Muscle layer of duodenum (tissue), 2 donors: Measurements from ENCODE around the gene ATP5F1D.

ENCODE experiments used
- H3K27ac ChIP-seq: one replicate; pipeline ENCODE4 v1.7.0; 2013; ENCODE audit warnings: mild to moderate bottlenecking, low read length
- H3K27me3 ChIP-seq: one replicate; pipeline ENCODE4 v1.7.0; 2013; ENCODE audit warnings: low read depth, mild to moderate bottlenecking, control low read depth, low read length
- H3K36me3 ChIP-seq, 2 donors: one replicate each; pipeline ENCODE4 v1.7.0; 2013; ENCODE audit warnings: low read length in 2 of 2, control low read depth in 1 of 2, mild to moderate bottlenecking in 1 of 2; ENCODE audit not compliant: insufficient read depth in 2 of 2, control insufficient read depth in 1 of 2
- H3K4me1 ChIP-seq, 2 donors: one replicate each; pipeline ENCODE4 v1.7.0; 2013; ENCODE audit warnings: low read length in 2 of 2, mild to moderate bottlenecking in 2 of 2, control low read depth in 1 of 2, moderate library complexity in 1 of 2; ENCODE audit not compliant: insufficient read depth in 2 of 2, control insufficient read depth in 1 of 2
- H3K4me3 ChIP-seq, 2 donors: one replicate each; pipeline ENCODE4 v1.7.0; 2013; ENCODE audit warnings: low read length in 2 of 2, low read depth in 1 of 2, mild to moderate bottlenecking in 1 of 2
- H3K9me3 ChIP-seq, 2 donors: one replicate each; pipeline ENCODE4 v1.7.0; 2013; ENCODE audit warnings: low read length in 2 of 2, control low read depth in 1 of 2, mild to moderate bottlenecking in 1 of 2; ENCODE audit not compliant: control insufficient read depth in 1 of 2
- donor health status: healthy.

The ATP5F1D gene

GRCh38 chr19:1251330-1252220, 10.0 kb downstream of the ATP5F1D start:
- Histone ChIP-seq H3K4me3 (peak overlapping the region; percentile 77 to 93), H3K27ac (peak overlapping the region; percentile 92), H3K27me3 (no peaks in the 10 kb centered on the region), H3K4me1 (peaks cover 6 to 37% of the 10 kb centered on the region in 2 donors), H3K36me3 (peaks cover 26 to 39% of the 10 kb centered on the region in 2 donors), H3K9me3 (no peaks in the 10 kb centered on the region)

GRCh38 chr19:1252221-1252820, 10.8 kb downstream of the ATP5F1D start:
- peaks cover 28 to 46% of the 10 kb centered on the region in 2 donors for H3K36me3 ChIP-seq
- H3K27me3 ChIP-seq = no peaks in the 10 kb centered on the region
- H3K4me3 ChIP-seq = peak overlapping the region; percentile 77 to 93
- peak overlapping the region; percentile 92 for H3K27ac ChIP-seq
- peaks cover 6 to 42% of the 10 kb centered on the region in 2 donors for H3K4me1 ChIP-seq
- H3K9me3 ChIP-seq = no peaks in the 10 kb centered on the region

- peaks cover 6 to 44% of the 10 kb centered on the region in 2 donors for H3K4me1 ChIP-seq
- peaks cover 28 to 51% of the 10 kb centered on the region in 2 donors for H3K36me3 ChIP-seq
- peak overlapping the region; percentile 53 to 93 for H3K4me3 ChIP-seq
- no peaks in the 10 kb centered on the region for H3K27me3 ChIP-seq
- peak overlapping the region; percentile 93 for H3K27ac ChIP-seq
- no peaks in the 10 kb centered on the region for H3K9me3 ChIP-seq
These were observed 11.4 kb downstream of the ATP5F1D start for GRCh38 chr19:1252821-1253513.

- peak overlapping the region; percentile 93 for H3K27ac ChIP-seq
- peaks cover 10 to 49% of the 10 kb centered on the region in 2 donors for H3K4me1 ChIP-seq
- peaks cover 28 to 52% of the 10 kb centered on the region in 2 donors for H3K36me3 ChIP-seq
- H3K27me3 ChIP-seq = no peaks in the 10 kb centered on the region
- H3K4me3 ChIP-seq = peak overlapping the region; percentile 53 to 93
- no peaks in the 10 kb centered on the region for H3K9me3 ChIP-seq
These were observed 12.0 kb downstream of the ATP5F1D start for GRCh38 chr19:1253514-1254080.

- Histone ChIP-seq H3K27me3 (no peaks in the 10 kb centered on the region), H3K4me3 (peak overlapping the region in 1 of 2 donors; percentile 93), H3K9me3 (no peaks in the 10 kb centered on the region), H3K4me1 (peaks cover 10 to 49% of the 10 kb centered on the region in 2 donors), H3K36me3 (peaks cover 28 to 52% of the 10 kb centered on the region in 2 donors), H3K27ac (peak overlapping the region; percentile 93)
These were observed 12.6 kb downstream of the ATP5F1D start for GRCh38 chr19:1254081-1254527.

- Histone ChIP-seq H3K4me1 (peaks cover 12 to 51% of the 10 kb centered on the region in 2 donors), H3K27me3 (no peaks in the 10 kb centered on the region), H3K36me3 (peaks cover 28 to 52% of the 10 kb centered on the region in 2 donors), H3K4me3 (peak overlapping the region; percentile 16 to 93), H3K9me3 (no peaks in the 10 kb centered on the region), H3K27ac (peak overlapping the region; percentile 88)
These were observed 13.1 kb downstream of the ATP5F1D start for GRCh38 chr19:1254530-1255185.

GRCh38 chr19:1255186-1256161, 13.9 kb downstream of the ATP5F1D start:
- H3K36me3 ChIP-seq = peaks cover 28 to 52% of the 10 kb centered on the region in 2 donors
- H3K4me1 ChIP-seq = peaks cover 16 to 59% of the 10 kb centered on the region in 2 donors
- H3K4me3 ChIP-seq = peak overlapping the region in 1 of 2 donors; percentile 32

GRCh38 chr19:1256646-1257474, 15.3 kb downstream of the ATP5F1D start:
- peaks cover 21 to 65% of the 10 kb centered on the region in 2 donors for H3K4me1 ChIP-seq
- no peaks in the 10 kb centered on the region for H3K27me3 ChIP-seq
- H3K4me3 ChIP-seq = no peak overlapping the region
- H3K27ac ChIP-seq = no peak overlapping the region
- H3K9me3 ChIP-seq = no peaks in the 10 kb centered on the region
- peaks cover 24 to 41% of the 10 kb centered on the region in 2 donors for H3K36me3 ChIP-seq

More at GRCh38 chr19:1255186-1256161, 13.9 kb downstream of the ATP5F1D start:
- Histone ChIP-seq H3K9me3 (no peaks in the 10 kb centered on the region), H3K27me3 (no peaks in the 10 kb centered on the region), H3K27ac (peak overlapping the region; percentile 88)

GRCh38 chr19:1257475-1258162, 16.1 kb downstream of the ATP5F1D start:
- Histone ChIP-seq H3K9me3 (no peaks in the 10 kb centered on the region), H3K36me3 (peaks cover 23 to 41% of the 10 kb centered on the region in 2 donors), H3K27ac (peak overlapping the region; percentile 39), H3K27me3 (no peaks in the 10 kb centered on the region), H3K4me3 (no peak overlapping the region), H3K4me1 (peaks cover 23 to 73% of the 10 kb centered on the region in 2 donors)
